Prostate gland (tissue), 2 donors: ENCODE results near the gene RFNG. TPM values are rescaled to one million over a fixed set of nuclear protein-coding genes. Genes with fewer than 3 reads are reported as not detected.

ENCODE experiments used
- DNase-seq: peaks from one replicate; pipeline ENCODE4 v3.0.0-alpha.2; 2019; ENCODE audit warnings: low spot score
- H3K27ac ChIP-seq, 2 donors: fragments of 200-600 bp; sonication (generic); 2 replicates each; pipeline ENCODE4 v1.5.1; 2017 to 2019
- H3K27me3 ChIP-seq: fragments of 200-600 bp; sonication (generic); replicated peaks from 2 replicates; pipeline ENCODE4 v1.5.1; 2019; ENCODE audit not compliant: insufficient read depth
- H3K36me3 ChIP-seq, 2 donors: fragments of 200-600 bp; sonication (generic); 1 replicate in 1 of 2; 2 replicates in 1 of 2; pipeline versions ENCODE4 v1.5.1 to v1.8.1; 2017 to 2019
- H3K4me1 ChIP-seq: fragments of 200-600 bp; sonication (generic); replicated peaks from 2 replicates; pipeline ENCODE4 v1.5.1; 2019
- H3K4me3 ChIP-seq, 2 donors: fragments of 200-600 bp; sonication (generic); 2 replicates each; pipeline ENCODE4 v1.5.1; 2017 to 2019
- H3K9me3 ChIP-seq: fragments of 200-600 bp; sonication (generic); 2 replicates; pipeline ENCODE4 v1.5.1; 2017
- POLR2A ChIP-seq: fragments of 450-650 bp; IDR thresholded peaks from one replicate; pipeline ENCODE4 v1.6.1; 2016; ENCODE audit warnings: antibody characterized with exemption, mild to moderate bottlenecking
- POLR2AphosphoS5 ChIP-seq: sonication (generic); formaldehyde crosslinking; IDR thresholded peaks from one replicate; pipeline ENCODE4 v1.6.1; 2017; ENCODE audit warnings: antibody characterized with exemption
- WGBS: methylation state at CpG from one replicate; pipeline ENCODE4 v1.1.5; 2018; 5-methylcytosine and 5-hydroxymethylcytosine counted together
- intact Hi-C: fragments of 100-400 bp; cut with DNase I; formaldehyde crosslinking; loops from one replicate; pipeline ENCODE4 v1.14.2; 2022
- total RNA-seq, 2 donors: library from RNA; depleted of rRNA; stranded (reverse); fragments of >200 nt; gene quantifications; one replicate each; pipeline ENCODE4 v1.1.0, GENCODE V29; 2016
- TF ChIP-seq, protein P1 (sequence below), 4 experiments: fragments of 200-600 bp in 2 of 4; fragments of 450-650 bp in 2 of 4; sonication (generic) in 2 of 4; IDR thresholded peaks; 1 replicate in 3 of 4; 2 replicates in 1 of 4; pipeline ENCODE4 v1.5.1; 2016 to 2019; ENCODE audit warnings: antibody characterized with exemption in 4 of 4, mild to moderate bottlenecking in 2 of 4, moderate library complexity in 2 of 4

The RFNG gene
- total RNA-seq, 2 donors from 2014 or later, result 48.8 to 92.7 TPM

DNA sequence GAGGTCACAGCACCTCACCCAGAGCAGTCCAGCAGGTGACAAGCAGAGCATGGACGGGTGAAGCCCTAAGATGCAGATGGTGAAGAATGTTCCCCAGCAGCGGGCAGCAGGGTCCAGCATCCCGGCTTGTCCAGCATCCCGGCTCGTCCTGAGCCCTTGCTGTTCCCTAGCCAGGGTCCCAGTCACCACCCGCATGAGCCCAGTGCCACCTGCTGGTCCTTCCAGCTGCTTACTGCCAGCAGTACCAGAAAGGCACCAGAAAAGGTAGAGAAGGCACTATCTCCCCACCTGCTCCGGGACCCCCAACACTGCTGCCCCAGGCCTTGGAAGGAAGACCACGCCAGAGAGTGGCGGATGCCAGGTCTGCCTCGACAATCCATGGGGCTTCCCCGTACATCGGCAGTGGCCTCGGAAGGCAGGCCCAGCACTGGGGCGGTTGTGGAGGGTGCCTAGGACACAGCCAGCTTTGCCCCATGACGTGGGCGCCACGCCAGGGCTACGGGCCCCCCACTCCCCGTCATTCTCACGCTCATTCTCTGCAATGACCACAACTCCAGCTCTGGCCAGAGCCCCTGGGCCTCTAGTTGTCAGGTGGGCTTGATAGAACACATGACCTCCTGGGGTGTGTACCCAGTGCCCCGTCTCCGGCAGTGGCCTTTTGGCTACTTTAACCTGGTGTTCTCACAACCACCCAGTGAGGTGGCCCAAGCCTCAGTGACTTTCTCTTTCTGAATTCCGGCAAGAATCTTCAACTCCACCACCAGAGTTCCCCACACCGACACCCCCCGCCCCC, 30.3 kb downstream of the RFNG start:
- H3K36me3 ChIP-seq, result no peaks in the 10 kb centered on the region
- H3K4me1 ChIP-seq, result peaks cover 18% of the 10 kb centered on the region
- no peaks in the 10 kb centered on the region for H3K9me3 ChIP-seq
- peak; percentile 72 for DNase-seq
- intact Hi-C loops, result loop anchor here (2.0 kb wide), 1 partner anchor 63 kb away; no protein-coding TSS in a partner anchor
- H3K27ac ChIP-seq, result peak overlapping the region in 1 of 2 donors; percentile 39
- H3K27me3 ChIP-seq, result no peaks in the 10 kb centered on the region
- peak overlapping the region in 1 of 2 donors; percentile 85 for H3K4me3 ChIP-seq
- peak; percentile 48 for TF ChIP-seq POLR2AphosphoS5
- TF ChIP-seq, protein P1, sequence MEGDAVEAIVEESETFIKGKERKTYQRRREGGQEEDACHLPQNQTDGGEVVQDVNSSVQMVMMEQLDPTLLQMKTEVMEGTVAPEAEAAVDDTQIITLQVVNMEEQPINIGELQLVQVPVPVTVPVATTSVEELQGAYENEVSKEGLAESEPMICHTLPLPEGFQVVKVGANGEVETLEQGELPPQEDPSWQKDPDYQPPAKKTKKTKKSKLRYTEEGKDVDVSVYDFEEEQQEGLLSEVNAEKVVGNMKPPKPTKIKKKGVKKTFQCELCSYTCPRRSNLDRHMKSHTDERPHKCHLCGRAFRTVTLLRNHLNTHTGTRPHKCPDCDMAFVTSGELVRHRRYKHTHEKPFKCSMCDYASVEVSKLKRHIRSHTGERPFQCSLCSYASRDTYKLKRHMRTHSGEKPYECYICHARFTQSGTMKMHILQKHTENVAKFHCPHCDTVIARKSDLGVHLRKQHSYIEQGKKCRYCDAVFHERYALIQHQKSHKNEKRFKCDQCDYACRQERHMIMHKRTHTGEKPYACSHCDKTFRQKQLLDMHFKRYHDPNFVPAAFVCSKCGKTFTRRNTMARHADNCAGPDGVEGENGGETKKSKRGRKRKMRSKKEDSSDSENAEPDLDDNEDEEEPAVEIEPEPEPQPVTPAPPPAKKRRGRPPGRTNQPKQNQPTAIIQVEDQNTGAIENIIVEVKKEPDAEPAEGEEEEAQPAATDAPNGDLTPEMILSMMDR (IDR thresholded peaks at IDR 0.05), result peak; percentile 50 to 93 (median 72)
- no peak for TF ChIP-seq POLR2A
- WGBS, result 27% methylated on average over 25 of the region's 25 CpGs

DNA sequence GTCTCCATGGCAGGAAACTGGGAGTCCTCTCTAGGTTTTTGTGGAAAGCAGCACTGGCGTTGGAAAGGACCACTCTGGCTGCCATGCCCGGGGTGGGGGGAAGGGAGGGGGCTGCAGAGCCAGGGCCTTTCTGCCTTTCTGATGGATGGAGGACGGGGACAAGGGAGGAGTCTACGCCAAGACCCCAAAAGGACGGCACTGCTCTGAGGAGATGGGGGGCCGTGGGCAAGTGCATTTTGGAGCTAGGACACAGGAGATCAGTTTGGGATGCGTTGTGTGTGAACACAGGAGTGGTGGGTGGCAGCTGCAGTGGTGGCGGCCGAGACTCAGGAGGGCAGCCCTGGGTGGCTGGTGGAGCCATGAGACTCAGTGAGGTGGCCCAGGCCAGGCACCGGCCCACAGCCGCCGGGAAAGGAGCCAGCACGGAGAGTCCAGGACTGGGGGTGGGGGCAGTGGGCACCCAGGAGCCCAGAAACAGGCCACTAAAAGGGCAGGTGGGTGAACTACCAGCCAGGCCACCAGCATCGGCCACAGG, 31.0 kb downstream of the RFNG start:
- TF ChIP-seq, protein P1 (IDR thresholded peaks at IDR 0.05), result no peak
- no peak for TF ChIP-seq POLR2A
- no peak for TF ChIP-seq POLR2AphosphoS5
- Histone ChIP-seq H3K27ac (no peak overlapping the region), H3K9me3 (no peaks in the 10 kb centered on the region), H3K27me3 (no peaks in the 10 kb centered on the region), H3K4me3 (no peak overlapping the region), H3K4me1 (peaks cover 18% of the 10 kb centered on the region), H3K36me3 (no peaks in the 10 kb centered on the region)
- WGBS, result 79% methylated on average over 14 of the region's 14 CpGs
- intact Hi-C loops, result loop anchor here (2.0 kb wide), 1 partner anchor 62 kb away; no protein-coding TSS in a partner anchor
- DNase-seq, result no peak

DNA sequence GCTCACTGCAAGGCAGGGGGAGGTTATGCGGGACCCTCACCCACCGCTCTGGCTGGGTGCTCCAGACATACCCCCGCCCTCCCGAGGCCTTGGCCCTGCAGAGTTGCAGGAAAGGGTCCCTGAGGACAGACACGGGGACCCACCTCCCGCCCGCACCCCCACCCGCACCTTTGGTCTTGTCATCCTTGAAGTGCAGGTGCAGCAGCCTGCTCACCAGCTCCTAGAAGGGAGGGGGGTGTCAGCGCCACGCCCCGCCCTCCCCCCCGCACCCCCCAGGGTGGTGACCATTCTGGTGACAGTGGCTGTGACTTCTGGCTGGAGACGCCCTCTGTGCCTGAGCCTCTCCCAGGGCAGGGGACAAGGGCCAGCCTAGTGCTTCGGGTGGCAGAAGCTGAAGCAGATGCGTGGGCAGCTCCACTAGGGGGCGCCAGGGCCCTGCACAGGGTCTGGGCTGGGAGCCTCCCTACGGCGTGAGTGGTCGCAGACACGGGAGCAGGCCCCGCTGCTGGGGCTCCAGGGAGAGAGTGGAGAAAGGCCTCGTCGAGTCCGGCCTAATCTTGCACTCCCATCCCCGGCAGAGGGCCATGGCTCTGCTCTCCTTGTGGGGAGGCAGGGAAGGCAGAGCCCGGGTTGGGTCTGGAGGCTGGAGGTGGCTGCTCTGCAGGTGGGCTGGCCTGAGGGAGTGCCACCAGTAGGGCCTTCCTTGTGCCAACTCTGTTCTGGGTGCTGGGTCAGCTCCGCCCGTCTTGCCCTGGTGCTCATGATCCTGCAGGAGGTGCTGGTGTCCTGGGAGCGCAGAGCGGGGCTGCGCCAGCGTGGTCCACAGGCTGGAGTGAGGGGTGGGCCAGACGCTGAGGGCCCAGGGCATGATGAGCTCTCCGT, 31.7 kb downstream of the RFNG start:
- DNase-seq, result no peak

DNA sequence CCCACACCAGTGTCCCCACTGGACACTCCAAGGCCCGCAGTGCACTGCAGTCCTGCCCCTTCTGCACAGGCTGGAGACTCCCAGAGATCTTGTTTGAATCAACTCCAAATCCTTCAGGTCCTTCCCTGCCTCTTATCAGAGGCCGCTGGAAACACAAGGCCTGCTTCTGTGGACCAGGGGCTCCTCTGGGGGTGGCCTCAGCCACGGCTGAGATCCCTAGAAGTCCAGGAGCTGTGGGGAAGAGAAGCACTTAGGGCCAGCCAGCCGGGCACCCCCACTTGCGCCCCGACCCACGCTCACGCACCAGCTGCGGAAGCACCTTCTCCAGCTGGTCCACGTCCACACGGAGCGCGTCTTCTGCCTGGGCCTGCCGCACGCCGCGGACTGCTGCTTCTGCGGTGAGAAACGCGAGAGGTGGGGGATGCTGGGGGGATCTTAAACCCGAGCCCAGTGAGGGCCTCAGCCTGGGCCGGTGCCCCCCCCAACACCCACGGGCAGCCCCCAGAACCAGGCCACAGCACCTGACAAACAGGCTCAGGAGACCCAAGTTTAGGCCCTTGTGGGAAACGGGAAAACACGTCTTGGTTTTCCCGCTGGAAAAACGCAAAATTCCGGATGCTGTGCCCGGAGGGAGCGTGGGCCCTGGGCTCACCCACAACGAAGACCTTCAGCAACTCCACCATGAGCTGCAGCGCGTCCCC, 32.5 kb downstream of the RFNG start:
- DNase-seq, result no peak
- Histone ChIP-seq H3K27me3 (no peaks in the 10 kb centered on the region), H3K4me1 (peaks cover 16% of the 10 kb centered on the region), H3K4me3 (no peak overlapping the region), H3K27ac (no peak overlapping the region), H3K36me3 (no peaks in the 10 kb centered on the region), H3K9me3 (no peaks in the 10 kb centered on the region)
- intact Hi-C loops, result no loop called here
- WGBS, result 81% methylated on average over 33 of the region's 33 CpGs
- no peak for TF ChIP-seq POLR2AphosphoS5
- TF ChIP-seq POLR2A, result no peak
- TF ChIP-seq, protein P1 (IDR thresholded peaks at IDR 0.05), result no peak

More for the DNA sequence above, 31.7 kb downstream of the RFNG start:
- H3K27ac ChIP-seq, result no peak overlapping the region
- H3K36me3 ChIP-seq, result no peaks in the 10 kb centered on the region
- H3K9me3 ChIP-seq, result no peaks in the 10 kb centered on the region
- peaks cover 18% of the 10 kb centered on the region for H3K4me1 ChIP-seq
- no peak overlapping the region for H3K4me3 ChIP-seq
- intact Hi-C loops, result loop anchor here (2.0 kb wide), 1 partner anchor 61 kb away; no protein-coding TSS in a partner anchor
- WGBS, result 66% methylated on average over 31 of the region's 34 CpGs
- no peaks in the 10 kb centered on the region for H3K27me3 ChIP-seq
- TF ChIP-seq POLR2AphosphoS5, result no peak
- TF ChIP-seq, protein P1 (IDR thresholded peaks at IDR 0.05), result peak; percentile 36 to 55 (median 40)
- TF ChIP-seq POLR2A, result no peak
